Erythroblast (primary cell): Measurements from ENCODE around the gene TRMT10C.

ENCODE experiments used
- DNase-seq, 2 experiments: peaks; one replicate each; lab custom pipeline; 2025; lab: John Stamatoyannopoulos, UW
- GATA1 ChIP-seq: IDR thresholded peaks from 2 replicates; pipeline ENCODE4 v1.6.1; 2011; ENCODE audit warnings: low read depth, mild to moderate bottlenecking, control low read depth, low read length, moderate library complexity
- POLR2A ChIP-seq: IDR thresholded peaks from 2 replicates; pipeline ENCODE4 v1.6.1; 2011; ENCODE audit warnings: mild to moderate bottlenecking, low read length

The TRMT10C gene

GRCh38 chr3:101561630-101562328 is at the start of gene TRMT10C:
Gene TRMT10C, plus strand, starts transcription at chr3:101561868. Its CDS starts 2,914 bp downstream, at chr3:101564782.
- DNase-seq: peak; percentile 95 to 96
- TF ChIP-seq GATA1 (no peak), POLR2A (peak; percentile 97)

- TF ChIP-seq GATA1 (no peak), POLR2A (no peak)
- DNase-seq: no peak
These were observed 49.3 kb upstream of the TRMT10C start for GRCh38 chr3:101512396-101512645.

GRCh38 chr3:101512646-101513418 is 48.8 kb upstream of the TRMT10C start, which contains the start of gene SENP7:
Gene SENP7, minus strand, starts transcription at chr3:101513212. Its CDS starts 82 bp downstream, at chr3:101513130.
- peak; percentile 87 to 89 for DNase-seq
- TF ChIP-seq GATA1 (no peak), POLR2A (peak; percentile 68)

- DNase-seq: no peak
- TF ChIP-seq GATA1 (no peak), POLR2A (peak; percentile 13)
These were observed 48.2 kb upstream of the TRMT10C start for GRCh38 chr3:101513419-101513986.

GRCh38 chr3:101518421-101518871 is 43.2 kb upstream of the TRMT10C start:
- TF ChIP-seq POLR2A: no peak
- TF ChIP-seq GATA1: no peak
- DNase-seq: no peak

- TF ChIP-seq POLR2A: no peak
- TF ChIP-seq GATA1: no peak
- DNase-seq: no peak
These were observed 41.8 kb upstream of the TRMT10C start for GRCh38 chr3:101519685-101520365.

GRCh38 chr3:101521211-101521701 is 40.4 kb upstream of the TRMT10C start:
- TF ChIP-seq GATA1: no peak
- TF ChIP-seq POLR2A: no peak
- no peak for DNase-seq

GRCh38 chr3:101527441-101527840 is 34.2 kb upstream of the TRMT10C start:
- DNase-seq: peak; percentile 31 to 80
- TF ChIP-seq GATA1 (no peak), POLR2A (no peak)

- DNase-seq: no peak
- no peak for TF ChIP-seq POLR2A
These were observed 33.8 kb upstream of the TRMT10C start for GRCh38 chr3:101527906-101528305.

- TF ChIP-seq POLR2A (peak; percentile 63), GATA1 (peak; percentile 90)
- peak; percentile 84 to 96 for DNase-seq
These were observed 31.6 kb upstream of the TRMT10C start for GRCh38 chr3:101529816-101530685.

- TF ChIP-seq GATA1: no peak
- TF ChIP-seq POLR2A: peak; percentile 45
- DNase-seq: no peak
These were observed 31.0 kb upstream of the TRMT10C start for GRCh38 chr3:101530686-101531047.

- TF ChIP-seq POLR2A (no peak), GATA1 (no peak)
- no peak for DNase-seq
These were observed 30.1 kb upstream of the TRMT10C start for GRCh38 chr3:101531473-101532086.
